ENCODE measurements around the gene UBXN11.

UBXN11 gene

DNA sequence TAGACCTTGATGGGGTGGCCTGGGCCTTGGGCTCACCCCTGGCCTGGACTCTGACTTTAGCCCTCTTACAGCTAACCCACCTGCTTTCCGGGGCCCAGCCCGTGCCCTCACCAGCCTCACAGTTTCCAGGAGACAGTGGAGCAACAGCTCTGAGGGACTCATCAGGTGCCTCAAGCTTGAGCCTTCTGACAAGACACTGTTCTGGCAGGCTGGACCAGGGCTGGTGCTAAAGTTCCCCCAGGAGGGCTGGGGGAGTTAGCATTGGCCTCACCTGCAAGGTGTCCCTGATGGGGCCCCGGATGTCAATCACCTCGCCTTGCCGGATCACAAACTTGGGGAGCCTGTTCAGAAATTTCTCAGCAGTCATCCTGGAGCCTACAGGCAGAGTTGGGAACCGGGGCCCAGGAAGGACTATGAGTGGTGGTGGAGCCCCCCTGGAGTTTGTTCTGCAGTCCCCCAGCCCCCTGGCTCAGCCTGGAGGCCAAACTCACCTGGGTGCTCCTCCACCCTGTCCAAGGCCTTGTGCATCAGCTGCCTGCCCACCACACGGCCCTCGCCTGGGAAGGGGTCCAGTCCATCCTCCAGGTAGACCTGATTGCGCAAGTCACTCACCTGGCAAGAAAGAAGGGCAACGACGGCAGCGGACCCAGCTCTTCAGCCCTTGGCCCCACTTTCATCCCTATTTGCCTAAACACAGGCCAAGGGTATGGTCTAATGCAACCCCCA, 22.4 kb downstream of the UBXN11 start:
- DNase-seq: no peak

DNA sequence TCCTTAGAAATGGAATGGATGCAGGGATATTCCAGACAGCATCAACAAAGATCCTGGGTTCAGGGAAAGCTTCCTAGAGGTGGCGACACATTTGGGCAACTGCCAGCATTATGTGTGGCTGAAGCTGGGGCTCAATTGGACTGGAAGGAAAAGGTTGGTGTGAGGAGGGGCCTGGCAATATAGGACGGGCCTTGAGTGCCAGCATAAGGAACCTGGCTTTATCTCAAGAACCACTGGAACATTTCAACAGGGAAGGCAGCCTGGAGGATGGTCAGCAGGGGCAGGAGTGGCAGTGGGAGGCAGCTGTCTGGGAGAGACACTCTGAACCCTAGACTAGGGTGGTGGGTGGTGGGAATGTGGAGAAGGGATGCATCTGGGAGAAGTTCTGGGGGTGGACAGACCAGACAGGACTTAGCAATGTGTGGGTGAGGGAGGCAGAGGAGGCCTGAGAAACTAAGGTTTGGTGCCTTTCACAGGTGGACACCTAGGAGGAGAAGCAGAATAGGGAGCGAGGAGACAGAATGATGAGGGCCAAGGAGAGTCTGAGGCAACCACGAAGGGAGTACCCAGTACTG, 23.1 kb downstream of the UBXN11 start:
- DNase-seq: no peak

GRCh38 chr1:26282401-26282918, 24.0 kb downstream of the UBXN11 start:
- DNase-seq: no peak

- DNase-seq: no peak
Measured at GRCh38 chr1:26281971-26282370, 24.5 kb downstream of the UBXN11 start.

DNA sequence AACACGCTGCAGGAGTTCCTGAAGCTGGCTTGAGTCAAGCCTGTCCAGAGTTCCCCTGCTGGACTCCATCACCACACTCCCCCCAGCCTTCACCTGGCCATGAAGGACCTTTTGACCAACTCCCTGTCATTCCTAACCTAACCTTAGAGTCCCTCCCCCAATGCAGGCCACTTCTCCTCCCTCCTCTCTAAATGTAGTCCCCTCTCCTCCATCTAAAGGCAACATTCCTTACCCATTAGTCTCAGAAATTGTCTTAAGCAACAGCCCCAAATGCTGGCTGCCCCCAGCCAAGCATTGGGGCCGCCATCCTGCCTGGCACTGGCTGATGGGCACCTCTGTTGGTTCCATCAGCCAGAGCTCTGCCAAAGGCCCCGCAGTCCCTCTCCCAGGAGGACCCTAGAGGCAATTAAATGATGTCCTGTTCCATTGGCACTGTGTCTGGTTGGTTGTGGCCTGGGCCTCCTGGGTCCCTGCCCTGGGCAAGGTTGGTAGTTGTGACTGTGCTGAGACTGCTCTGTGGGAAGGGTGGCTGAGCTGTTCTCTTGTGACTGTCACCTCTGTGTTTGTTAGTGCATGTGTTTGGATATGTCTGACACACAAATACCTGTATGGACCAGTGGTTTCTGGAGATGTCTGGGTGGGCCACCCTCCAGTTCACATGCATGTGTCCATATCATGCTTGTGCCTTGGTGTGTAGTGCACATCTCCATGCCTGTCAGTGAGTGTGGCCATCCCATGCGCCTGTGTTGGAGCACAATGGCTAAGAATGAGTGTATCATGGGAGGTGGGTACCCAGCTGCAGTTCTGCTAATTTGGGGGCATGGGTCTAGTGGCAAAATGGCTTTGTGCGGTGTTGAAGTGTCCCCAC, 25.1 kb downstream of the UBXN11 start:
- no peak for DNase-seq

DNA sequence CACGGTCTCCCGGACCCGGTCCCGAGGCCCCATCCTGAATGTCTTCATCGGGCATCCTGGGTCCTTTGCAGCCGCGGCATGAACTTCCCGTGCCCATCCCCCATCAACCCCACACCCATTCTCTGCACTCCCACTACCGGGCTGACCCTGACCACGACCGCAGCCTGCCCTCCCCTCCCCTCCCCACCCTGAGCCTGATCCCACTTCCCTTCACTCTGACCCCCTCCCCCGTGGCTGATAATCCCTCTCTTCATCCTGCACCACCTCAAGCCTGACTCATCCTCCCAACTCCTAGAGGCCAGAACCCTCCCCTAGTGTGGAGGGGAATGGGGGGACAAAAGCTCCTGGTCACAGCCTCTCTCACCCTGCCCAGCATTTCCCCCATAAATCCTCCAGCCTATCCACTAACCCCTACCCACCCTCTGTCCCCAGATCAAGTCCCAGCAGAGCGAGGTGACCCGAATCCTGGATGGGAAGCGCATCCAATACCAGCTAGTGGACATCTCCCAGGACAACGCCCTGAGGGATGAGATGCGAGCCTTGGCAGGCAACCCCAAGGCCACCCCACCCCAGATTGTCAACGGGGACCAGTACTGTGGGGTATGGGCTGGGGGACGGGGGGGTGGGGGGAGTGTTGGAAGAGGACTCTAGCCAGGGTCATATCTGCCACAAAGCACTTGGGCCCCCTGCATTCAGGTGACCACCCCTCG, 25.9 kb downstream of the UBXN11 start:
- no peak for DNase-seq

- DNase-seq: peak; percentile 74
Measured at GRCh38 chr1:26279456-26280332, 26.7 kb downstream of the UBXN11 start, which contains the start of gene SH3BGRL3. SH3BGRL3 (plus strand) TSS chr1:26280086; CDS start chr1:26280156, 70 bp downstream.

- DNase-seq: no peak
Measured at GRCh38 chr1:26278724-26279455, 27.5 kb downstream of the UBXN11 start.

GRCh38 chr1:26278303-26278702, 28.1 kb downstream of the UBXN11 start:
- DNase-seq: no peak

DNA sequence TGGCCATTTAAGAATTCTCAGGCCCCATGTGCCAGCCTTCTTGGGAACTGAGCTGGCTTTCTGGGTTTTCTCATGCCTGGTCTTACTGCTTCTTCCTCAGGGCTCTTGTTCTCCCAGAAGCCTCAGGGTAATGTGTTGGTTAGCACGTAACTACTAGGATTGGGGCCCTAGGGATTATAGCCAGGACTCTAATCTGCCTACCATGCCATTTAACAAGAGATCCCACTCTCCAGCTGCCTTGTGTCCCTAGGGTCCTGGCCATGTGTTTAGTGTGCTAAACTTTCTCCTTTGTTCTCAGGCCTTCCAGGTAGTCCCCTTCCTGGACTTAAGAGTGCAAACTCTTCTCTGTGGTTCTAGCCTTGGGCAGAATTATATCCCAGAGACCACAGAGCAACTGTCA, 28.7 kb downstream of the UBXN11 start:
- no peak for DNase-seq

GRCh38 chr1:26277261-26277661, 29.2 kb downstream of the UBXN11 start:
- DNase-seq: no peak

GRCh38 chr1:26276432-26276838, 30.0 kb downstream of the UBXN11 start:
- DNase-seq: no peak

- peak; percentile 14 for DNase-seq
Measured at GRCh38 chr1:26275580-26276431, 30.6 kb downstream of the UBXN11 start.

GRCh38 chr1:26274801-26275425, 31.5 kb downstream of the UBXN11 start:
- DNase-seq: no peak

DNA sequence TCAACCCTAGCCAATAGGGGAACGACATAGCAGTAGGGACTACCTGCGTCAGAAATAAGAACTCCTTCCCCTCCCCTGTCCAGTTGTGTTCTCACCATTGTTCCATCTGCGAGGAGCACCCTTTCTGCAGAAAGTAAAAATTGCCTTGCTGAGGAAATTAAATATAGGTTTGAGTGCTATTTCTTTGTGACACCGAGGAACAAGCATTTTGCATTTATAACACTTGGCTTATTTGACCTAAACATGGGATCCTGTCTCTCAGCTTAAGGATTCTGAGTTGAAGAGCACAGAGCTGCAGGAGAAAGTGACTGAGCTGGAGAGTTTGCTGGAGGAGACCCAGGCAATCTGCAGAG, 37.3 kb downstream of the UBXN11 start:
- DNase-seq: no peak

DNA sequence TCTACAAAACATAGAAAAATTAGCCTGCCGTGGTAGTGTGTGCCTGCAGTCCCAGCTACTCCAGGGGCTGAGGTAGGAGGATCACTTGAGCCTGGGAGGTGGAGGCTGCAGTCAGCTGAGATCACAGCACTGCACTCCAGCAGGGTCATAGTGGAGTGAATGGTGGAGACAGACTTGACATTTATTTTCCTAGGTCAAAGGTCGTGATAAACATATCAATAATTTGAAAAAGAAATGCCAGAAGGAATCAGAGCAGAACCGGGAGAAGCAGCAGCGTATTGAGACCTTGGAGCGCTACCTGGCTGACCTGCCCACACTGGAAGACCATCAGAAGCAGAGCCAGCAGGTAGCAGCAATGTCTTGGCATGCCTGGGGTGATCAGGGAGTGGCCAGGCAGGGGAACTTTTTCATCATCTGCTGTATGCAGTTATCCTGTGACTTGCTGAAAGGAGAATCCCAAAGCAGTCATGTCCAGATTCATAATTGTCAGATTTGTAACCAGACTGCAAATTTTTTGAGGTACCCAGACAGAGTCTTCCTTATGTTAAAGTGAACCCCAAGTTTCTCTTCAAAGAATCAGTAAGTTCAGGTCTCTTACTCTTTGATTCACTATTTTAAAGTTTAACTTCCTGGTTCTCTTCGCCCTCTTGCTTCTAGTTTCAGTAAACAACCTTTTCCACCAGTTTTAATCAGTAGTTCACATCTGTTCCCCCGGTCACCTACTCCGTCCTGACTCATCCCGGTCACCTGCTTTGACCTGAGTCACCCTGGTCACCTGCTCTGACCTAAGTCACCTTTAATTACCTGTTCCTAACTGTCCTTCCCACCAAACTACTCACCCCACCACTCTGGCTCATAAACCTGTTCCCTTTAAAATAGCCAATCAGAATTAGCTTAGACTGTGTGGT, 37.9 kb downstream of the UBXN11 start:
- no peak for DNase-seq

DNA sequence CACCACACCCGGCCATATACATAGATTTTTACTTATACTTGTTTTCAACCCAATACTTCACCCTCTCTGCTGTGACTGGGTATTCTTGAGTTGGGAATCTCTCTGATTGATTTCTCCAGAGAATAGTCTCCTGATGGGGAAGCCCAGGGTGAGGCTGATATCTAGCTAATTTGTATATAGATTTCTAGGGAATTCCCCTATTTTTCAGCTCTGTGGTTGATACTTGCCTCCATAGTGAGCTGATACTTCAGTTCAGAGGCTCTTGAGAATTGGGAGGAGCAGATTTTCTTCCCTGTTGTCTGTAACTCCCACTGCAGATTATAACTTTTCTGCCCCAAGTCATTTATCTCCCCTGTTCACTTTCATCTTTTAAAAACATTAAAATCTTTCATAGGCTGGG, 41.0 kb downstream of the UBXN11 start:
- DNase-seq: no peak

GRCh38 chr1:26263212-26263611, 43.2 kb downstream of the UBXN11 start:
- DNase-seq: no peak

DNA sequence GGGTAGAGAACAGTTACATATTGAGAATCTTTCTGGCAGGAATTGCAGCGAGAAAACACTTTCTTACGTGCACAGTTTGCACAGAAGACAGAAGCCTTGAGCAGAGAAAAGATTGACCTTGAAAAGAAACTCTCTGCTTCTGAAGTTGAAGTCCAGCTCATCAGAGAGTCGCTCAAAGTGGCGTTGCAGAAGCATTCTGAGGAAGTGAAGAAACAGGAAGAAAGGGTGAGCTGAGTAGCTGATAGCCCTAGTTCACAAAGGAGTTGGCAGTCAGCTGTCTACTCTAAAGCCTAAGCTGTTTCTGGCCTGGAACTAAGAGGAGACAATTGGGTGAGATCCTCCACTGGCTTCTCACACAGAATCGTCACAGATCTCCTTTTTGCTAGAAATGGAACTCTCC, 46.9 kb downstream of the UBXN11 start:
- no peak for DNase-seq
